LNCaP clone FGC (cell line): ENCODE results near the gene SPINT1.
A peak's percentile ranks its signal among the peaks of the same experiment; 100 is the strongest.

Source experiments
- DNase-seq: peaks from one replicate; pipeline ENCODE4 v3.0.0-alpha.2; 2011; ENCODE audit warnings: low read depth
- H3K4me3 ChIP-seq: 2 replicates; pipeline ENCODE4 v1.5.1; 2011; ENCODE audit warnings: mild to moderate bottlenecking, low read depth, low read length, control low read depth
- CTCF ChIP-seq: IDR thresholded peaks from 2 replicates; pipeline ENCODE4 v1.5.1; 2012; ENCODE audit warnings: mild to moderate bottlenecking; ENCODE audit not compliant: control insufficient read depth, insufficient read depth; ENCODE audit errors: extremely low read depth

SPINT1 gene

GRCh38 chr15:40871749-40872617, 28.1 kb downstream of the SPINT1 start:
- peak overlapping the region; percentile 70 for H3K4me3 ChIP-seq
- DNase-seq = peak; percentile 92
- TF ChIP-seq CTCF = 0 out of 2 replicates have a peak, but pooled peaks have one; percentile 7

GRCh38 chr15:40872791-40873693, 29.2 kb downstream of the SPINT1 start:
- peak overlapping the region; percentile 70 for H3K4me3 ChIP-seq
- no peak for TF ChIP-seq CTCF
- DNase-seq = no peak

GRCh38 chr15:40873694-40874561, 30.1 kb downstream of the SPINT1 start, which contains the start of gene RHOV:
TSS of gene RHOV (minus strand) at chr15:40874234. CDS start at chr15:40874139, 95 bp downstream.
- DNase-seq = peak; percentile 78
- peak; percentile 79 for TF ChIP-seq CTCF
- H3K4me3 ChIP-seq = peak within 1 kb of the TSS; percentile 70

- DNase-seq = no peak
- TF ChIP-seq CTCF = no peak
- H3K4me3 ChIP-seq = no peak overlapping the region
Measured at GRCh38 chr15:40875991-40876730, 32.3 kb downstream of the SPINT1 start.

- H3K4me3 ChIP-seq = no peak overlapping the region
- no peak for DNase-seq
- no peak for TF ChIP-seq CTCF
Measured at GRCh38 chr15:40877694-40878093, 33.8 kb downstream of the SPINT1 start.
